ENCODE data around the gene XG. TPM values are rescaled to one million over a fixed set of nuclear protein-coding genes. Genes with fewer than 3 reads are reported as not detected.
"Not testable (repeated sequence)": the region's sequence is repeated elsewhere in the genome, so short reads cannot be mapped to it uniquely, and the experiment has no call there.

Gene XG
- polyA plus RNA-seq, 1 experiment = 0.06 TPM

- no peak for DNase-seq (ENCODE audit: low read depth)
- TF ChIP-seq, protein P1, sequence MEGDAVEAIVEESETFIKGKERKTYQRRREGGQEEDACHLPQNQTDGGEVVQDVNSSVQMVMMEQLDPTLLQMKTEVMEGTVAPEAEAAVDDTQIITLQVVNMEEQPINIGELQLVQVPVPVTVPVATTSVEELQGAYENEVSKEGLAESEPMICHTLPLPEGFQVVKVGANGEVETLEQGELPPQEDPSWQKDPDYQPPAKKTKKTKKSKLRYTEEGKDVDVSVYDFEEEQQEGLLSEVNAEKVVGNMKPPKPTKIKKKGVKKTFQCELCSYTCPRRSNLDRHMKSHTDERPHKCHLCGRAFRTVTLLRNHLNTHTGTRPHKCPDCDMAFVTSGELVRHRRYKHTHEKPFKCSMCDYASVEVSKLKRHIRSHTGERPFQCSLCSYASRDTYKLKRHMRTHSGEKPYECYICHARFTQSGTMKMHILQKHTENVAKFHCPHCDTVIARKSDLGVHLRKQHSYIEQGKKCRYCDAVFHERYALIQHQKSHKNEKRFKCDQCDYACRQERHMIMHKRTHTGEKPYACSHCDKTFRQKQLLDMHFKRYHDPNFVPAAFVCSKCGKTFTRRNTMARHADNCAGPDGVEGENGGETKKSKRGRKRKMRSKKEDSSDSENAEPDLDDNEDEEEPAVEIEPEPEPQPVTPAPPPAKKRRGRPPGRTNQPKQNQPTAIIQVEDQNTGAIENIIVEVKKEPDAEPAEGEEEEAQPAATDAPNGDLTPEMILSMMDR (IDR thresholded peaks at IDR 0.05; ENCODE audit: insufficient read depth, low read depth, low read length) = no peak
- POLR2A ChIA-PET = no interaction called here
- CTCF ChIA-PET = no interaction called here
- Histone ChIP-seq H3K27me3 (ENCODE audit: control insufficient read depth, insufficient read depth, low read length) (no peaks in the 10 kb centered on the region), H3K4me3 (ENCODE audit: low read depth, low read length) (no peak overlapping the region), H3K36me3 (ENCODE audit: control insufficient read depth, insufficient read depth, low read length) (no peaks in the 10 kb centered on the region)
These were observed 37.7 kb downstream of the XG start for GRCh38 chrX:2789569-2789968.

DNA sequence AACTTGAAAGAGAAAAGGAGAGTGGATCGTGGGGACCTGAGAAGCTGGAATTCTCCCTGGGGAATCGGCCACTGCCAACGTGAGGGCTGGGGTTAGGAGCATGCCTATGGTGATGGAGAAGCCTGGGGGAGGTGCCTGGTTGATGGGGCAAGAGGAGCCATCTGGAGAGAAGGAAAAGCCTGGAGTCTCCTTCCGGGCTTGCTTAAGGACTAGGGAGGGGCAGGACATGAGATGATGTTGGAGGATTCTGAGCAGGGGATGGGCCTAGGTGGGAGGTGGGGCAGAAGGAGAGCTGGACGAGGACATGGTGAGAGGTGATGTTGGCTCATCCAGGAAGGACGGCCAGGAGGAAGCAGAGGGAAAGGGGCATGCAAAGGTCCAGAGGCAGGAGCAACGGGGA lies 41.9 kb downstream of the XG start:
- ChIA-PET CTCF (no interaction called here), POLR2A (no interaction called here)
- TF ChIP-seq, protein P1 (IDR thresholded peaks at IDR 0.05; ENCODE audit: insufficient read depth, low read depth, low read length) = no peak
- Histone ChIP-seq H3K27me3 (ENCODE audit: control insufficient read depth, insufficient read depth, low read length) (no peaks in the 10 kb centered on the region), H3K4me3 (ENCODE audit: low read depth, low read length) (no peak overlapping the region), H3K36me3 (ENCODE audit: control insufficient read depth, insufficient read depth, low read length) (no peaks in the 10 kb centered on the region)
- DNase-seq (ENCODE audit: low read depth) = no peak

DNA sequence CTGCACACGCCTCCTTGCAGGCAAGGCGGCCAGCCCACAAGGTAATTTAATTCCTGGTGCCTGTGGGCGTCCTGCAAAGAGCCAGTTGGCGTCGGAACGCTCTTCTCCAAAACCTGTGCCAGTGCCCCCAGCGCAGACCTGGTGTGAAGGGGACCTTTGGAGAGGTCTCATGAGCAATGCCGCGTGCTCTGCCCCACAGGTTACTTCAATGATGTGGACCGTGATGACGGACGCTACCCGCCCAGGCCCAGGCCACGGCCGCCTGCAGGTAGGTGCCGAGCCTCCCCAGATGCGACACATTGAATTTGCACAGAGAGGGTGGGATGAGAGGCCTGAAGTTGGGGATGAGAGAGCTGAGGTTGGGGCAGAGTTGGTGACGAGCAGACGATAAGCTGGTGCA lies 42.5 kb downstream of the XG start:
- TF ChIP-seq, protein P1 (IDR thresholded peaks at IDR 0.05; ENCODE audit: insufficient read depth, low read depth, low read length) = no peak
- H3K4me3 ChIP-seq (ENCODE audit: low read depth, low read length) = no peak overlapping the region
- POLR2A ChIA-PET = no interaction called here
- no peaks in the 10 kb centered on the region for H3K27me3 ChIP-seq (ENCODE audit: control insufficient read depth, insufficient read depth, low read length)
- H3K36me3 ChIP-seq (ENCODE audit: control insufficient read depth, insufficient read depth, low read length) = no peaks in the 10 kb centered on the region
- CTCF ChIA-PET = no interaction called here
- DNase-seq (ENCODE audit: low read depth) = no peak

DNA sequence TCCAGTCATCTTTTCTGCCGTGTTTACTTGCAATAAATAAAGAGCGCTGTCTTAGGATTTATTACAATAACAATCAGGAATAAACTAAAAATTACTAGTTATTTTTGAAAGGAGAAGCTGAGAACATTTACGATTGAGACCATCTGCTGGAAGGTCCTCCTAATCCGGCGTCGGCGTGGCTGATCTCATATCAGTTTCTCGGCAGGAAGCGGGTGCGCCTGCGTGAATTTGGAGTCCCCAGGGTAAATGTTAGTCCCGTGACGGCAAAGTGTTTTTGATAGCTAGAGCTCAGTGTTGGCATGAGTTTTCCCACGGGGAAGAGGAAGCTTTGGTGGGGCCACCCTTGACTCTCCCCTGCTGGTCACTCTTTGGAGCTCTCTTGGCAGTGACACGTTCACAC lies 45.0 kb downstream of the XG start:
- CTCF ChIA-PET; POLR2A ChIA-PET; H3K4me3 ChIP-seq (ENCODE audit: low read depth, low read length); H3K27me3 ChIP-seq (ENCODE audit: control insufficient read depth, insufficient read depth, low read length); H3K36me3 ChIP-seq (ENCODE audit: control insufficient read depth, insufficient read depth, low read length); DNase-seq (ENCODE audit: low read depth): not testable (repeated sequence)

DNA sequence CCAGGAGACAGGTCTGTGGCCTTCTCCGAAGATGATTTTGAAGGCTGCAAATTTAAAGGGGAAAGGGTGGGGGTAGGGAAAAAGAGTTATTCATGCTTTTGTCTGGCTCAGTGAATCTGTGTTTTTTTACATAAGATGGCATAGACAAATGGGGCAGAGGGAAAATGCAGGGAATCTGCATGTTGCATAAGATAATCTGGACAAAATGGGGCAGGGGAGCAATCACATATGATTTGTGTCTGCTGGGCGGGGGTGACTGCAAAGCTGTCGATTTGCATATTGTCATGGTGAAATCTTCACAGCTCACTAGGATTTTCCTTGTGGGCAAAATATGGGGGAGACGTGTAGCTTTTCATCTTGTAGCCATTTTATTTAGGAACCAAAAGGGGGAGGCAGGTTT lies 47.5 kb downstream of the XG start:
- TF ChIP-seq, protein P1 (IDR thresholded peaks at IDR 0.05; ENCODE audit: insufficient read depth, low read depth, low read length) = no peak
- ChIA-PET POLR2A (no interaction called here), CTCF (no interaction called here)
- H3K27me3 ChIP-seq (ENCODE audit: control insufficient read depth, insufficient read depth, low read length) = no peaks in the 10 kb centered on the region
- no peak for DNase-seq (ENCODE audit: low read depth)
- no peaks in the 10 kb centered on the region for H3K36me3 ChIP-seq (ENCODE audit: control insufficient read depth, insufficient read depth, low read length)
- H3K4me3 ChIP-seq (ENCODE audit: low read depth, low read length) = no peak overlapping the region

- DNase-seq (ENCODE audit: low read depth); H3K36me3 ChIP-seq (ENCODE audit: control insufficient read depth, insufficient read depth, low read length); H3K4me3 ChIP-seq (ENCODE audit: low read depth, low read length); POLR2A ChIA-PET; H3K27me3 ChIP-seq (ENCODE audit: control insufficient read depth, insufficient read depth, low read length); CTCF ChIA-PET: not testable (repeated sequence)
These were observed 48.1 kb downstream of the XG start for GRCh38 chrX:2799980-2800379.
